PFSK-1 (cell line): ENCODE measurements around the gene INS.

Experiments
- FOXP2 ChIP-seq: optimal IDR thresholded peaks from 2 replicates; pipeline ENCODE3; 2011; ENCODE audit warnings: borderline replicate concordance, control low read depth, inconsistent platforms; ENCODE audit not compliant: insufficient read depth; ENCODE audit errors: extremely low read length, extremely low read depth
- POLR2AphosphoS5 ChIP-seq: IDR thresholded peaks from 2 replicates; pipeline ENCODE4 v1.6.1; 2012; ENCODE audit warnings: low read depth, mild to moderate bottlenecking, control low read depth, low read length, moderate library complexity
- REST ChIP-seq, 2 experiments: IDR thresholded peaks; 2 replicates each; pipeline versions ENCODE4 v1.6.1 to v1.8.0; 2011 to 2012; ENCODE audit warnings: low read depth in 2 of 2, low read length in 2 of 2, control low read depth in 1 of 2, inconsistent platforms in 1 of 2, mild to moderate bottlenecking in 1 of 2, moderate library complexity in 1 of 2; ENCODE audit not compliant: insufficient read depth in 1 of 2
- SIN3A ChIP-seq: IDR thresholded peaks from 2 replicates; pipeline ENCODE4 v1.6.1; 2012; ENCODE audit warnings: mild to moderate bottlenecking, low read length, moderate library complexity, borderline replicate concordance; ENCODE audit not compliant: insufficient read depth
- TAF1 ChIP-seq: IDR thresholded peaks from 2 replicates; pipeline ENCODE4 v1.6.1; 2012; ENCODE audit warnings: low read length, control low read depth, borderline replicate concordance; ENCODE audit not compliant: insufficient read depth

INS gene

GRCh38 chr11:2182075-2182474 lies 21.1 kb upstream of the INS start:
- TF ChIP-seq TAF1: no peak
- TF ChIP-seq POLR2AphosphoS5: no peak
- no peak for TF ChIP-seq REST (IDR thresholded peaks at IDR 0.05; ENCODE audit: insufficient read depth in 1 of 2, low read depth in 2 of 2, low read length in 2 of 2)
- TF ChIP-seq FOXP2: no peak
- TF ChIP-seq SIN3A: no peak

GRCh38 chr11:2180789-2181370 lies 19.9 kb upstream of the INS start:
- TF ChIP-seq SIN3A (no peak), REST (IDR thresholded peaks at IDR 0.05; ENCODE audit: insufficient read depth in 1 of 2, low read depth in 2 of 2, low read length in 2 of 2) (no peak), TAF1 (no peak), FOXP2 (no peak), POLR2AphosphoS5 (no peak)

- TF ChIP-seq FOXP2: no peak
- no peak for TF ChIP-seq POLR2AphosphoS5
- TF ChIP-seq SIN3A: no peak
- no peak for TF ChIP-seq REST (IDR thresholded peaks at IDR 0.05; ENCODE audit: insufficient read depth in 1 of 2, low read depth in 2 of 2, low read length in 2 of 2)
- TF ChIP-seq TAF1: no peak
These were observed 19.3 kb upstream of the INS start for GRCh38 chr11:2180347-2180746.

GRCh38 chr11:2179516-2179915 lies 18.5 kb upstream of the INS start:
- TF ChIP-seq SIN3A: no peak
- TF ChIP-seq POLR2AphosphoS5: no peak
- TF ChIP-seq TAF1: no peak
- no peak for TF ChIP-seq FOXP2
- TF ChIP-seq REST (IDR thresholded peaks at IDR 0.05; ENCODE audit: insufficient read depth in 1 of 2, low read depth in 2 of 2, low read length in 2 of 2): no peak
